Panc1 (cell line): ENCODE measurements around the gene ADAD2. TPM values are rescaled to one million over a fixed set of nuclear protein-coding genes. Genes with fewer than 3 reads are reported as not detected.

Source experiments
- ATAC-seq: fragments of 200-7000 bp; cut with Tn5 transposase; 2 replicates; pipeline ENCODE4 v1.9.1; 2020; ENCODE audit warnings: mild to moderate bottlenecking, moderate library complexity
- BruUV-seq: library from RNA; stranded (reverse); fragments of 400-500 nt; replicated peaks from 2 replicates; lab custom pipeline; 2021; lab: Mats Ljungman, UMichigan
- CTCF ChIA-PET: fragments of 300-600 bp; sonication (Branson Sonifier 250); formaldehyde crosslinking; loops from one replicate; lab custom pipeline; 2022; ENCODE audit warnings: antibody characterized with exemption; lab: Charles Lee
- POLR2A ChIA-PET: fragments of 300-600 bp; sonication (Branson Sonifier 250); formaldehyde crosslinking; loops from one replicate; lab custom pipeline; 2022; ENCODE audit warnings: antibody characterized with exemption; lab: Charles Lee
- DNase-seq: peaks from one replicate; pipeline ENCODE4 v3.0.0-alpha.2; 2010; ENCODE audit warnings: low read depth, low spot score
- H3K27ac ChIP-seq: 2 replicates; pipeline ENCODE4 v1.5.1; 2011; ENCODE audit warnings: mild to moderate bottlenecking, low read length, inconsistent platforms
- H3K27me3 ChIP-seq: fragments of 200-500 bp; sonication (Bioruptor generic); 2 replicates; pipeline ENCODE4 v1.6.0; 2014; ENCODE audit warnings: low read length, inconsistent platforms; ENCODE audit not compliant: control insufficient read depth, insufficient read depth
- H3K36me3 ChIP-seq: fragments of 200-500 bp; sonication (Bioruptor generic); 2 replicates; pipeline ENCODE4 v1.5.1; 2014; ENCODE audit warnings: inconsistent platforms, mild to moderate bottlenecking, low read length, moderate library complexity; ENCODE audit not compliant: control insufficient read depth, insufficient read depth
- H3K4me1 ChIP-seq: 2 replicates; pipeline ENCODE4 v1.5.1; 2011; ENCODE audit warnings: inconsistent platforms, mild to moderate bottlenecking, low read length, moderate library complexity; ENCODE audit not compliant: control insufficient read depth, insufficient read depth
- H3K4me3 ChIP-seq, 2 experiments: 2 replicates each; pipeline ENCODE4 v1.5.1; 2011 to 2012; ENCODE audit warnings: low read depth in 2 of 2, low read length in 2 of 2, mild to moderate bottlenecking in 2 of 2, inconsistent platforms in 1 of 2, moderate library complexity in 1 of 2
- H3K9me3 ChIP-seq: fragments of 200-500 bp; sonication (Bioruptor generic); 2 replicates; pipeline ENCODE4 v1.5.1; 2014; ENCODE audit warnings: low read depth, mild to moderate bottlenecking, inconsistent platforms, low read length, moderate library complexity; ENCODE audit not compliant: control insufficient read depth, insufficient read depth
- CTCF ChIP-seq: fragments of 450-650 bp; IDR thresholded peaks from 2 replicates; pipeline ENCODE4 v1.5.1; 2017; ENCODE audit warnings: mild to moderate bottlenecking
- POLR2AphosphoS5 ChIP-seq: IDR thresholded peaks from 2 replicates; pipeline ENCODE4 v1.6.1; 2012; ENCODE audit warnings: mild to moderate bottlenecking, low read depth, low read length, moderate library complexity
- REST ChIP-seq, 2 experiments: IDR thresholded peaks; 2 replicates each; pipeline ENCODE4 v1.6.1; 2011 to 2012; ENCODE audit warnings: low read depth in 2 of 2, control low read depth in 1 of 2, low read length in 1 of 2, mild to moderate bottlenecking in 1 of 2, moderate library complexity in 1 of 2; ENCODE audit not compliant: insufficient read depth in 1 of 2
- SIN3A ChIP-seq: IDR thresholded peaks from 2 replicates; pipeline ENCODE4 v1.6.1; 2012; ENCODE audit warnings: low read depth, mild to moderate bottlenecking, low read length, moderate library complexity, borderline replicate concordance; ENCODE audit not compliant: insufficient read depth
- TCF7L2 ChIP-seq: IDR thresholded peaks from 2 replicates; pipeline ENCODE4 v1.6.1; 2011; ENCODE audit warnings: mild to moderate bottlenecking, low read depth, low read length, inconsistent platforms
- in situ Hi-C: cut with HindIII; loops from 2 replicates; pipeline ENCODE4 v1.10.0; 2016; ENCODE audit warnings: low sequenced_read_pairs, low pct_unique_long_range_greater_than_20kb
- intact Hi-C: fragments of 100-400 bp; cut with micrococcal nuclease; formaldehyde crosslinking; loops from one replicate; pipeline ENCODE4 v1.10.0; 2022; ENCODE audit not compliant: unreplicated experiment
- total RNA-seq: library from RNA; stranded (reverse); gene quantifications from one replicate; pipeline ENCODE4 v1.2.1, GENCODE V29; 2021; ENCODE audit not compliant: unreplicated experiment

The ADAD2 gene
- total RNA-seq, 1 experiment from 2014 or later = not detected

GRCh38 chr16:84246679-84247077 is 55.7 kb downstream of the ADAD2 start:
- Histone ChIP-seq H3K9me3 (no peaks in the 10 kb centered on the region), H3K36me3 (no peaks in the 10 kb centered on the region), H3K27me3 (no peaks in the 10 kb centered on the region), H3K27ac (no peak overlapping the region), H3K4me1 (no peaks in the 10 kb centered on the region), H3K4me3 (no peak overlapping the region)
- intact Hi-C loops = no loop called here
- DNase-seq (no peak), ATAC-seq (no peak)
- ChIA-PET POLR2A (no interaction called here), CTCF (interaction anchor here (0.7 kb wide), 1 partner anchor 181 kb away, joined by 3 read pairs; no protein-coding TSS in a partner anchor)
- BruUV-seq = no TSS peak
- in situ Hi-C loops = no loop called here
- TF ChIP-seq CTCF (no peak), SIN3A (no peak), TCF7L2 (no peak), REST (IDR thresholded peaks at IDR 0.05; ENCODE audit: insufficient read depth in 1 of 2, low read depth in 2 of 2, low read length in 1 of 2) (no peak), POLR2AphosphoS5 (no peak)

Other genes with a start within 250 kb of the ADAD2 start
- gene OSGIN1, start 237.9 kb upstream of the ADAD2 start, total RNA-seq = 4.9 TPM
- 0.33 TPM for gene NECAB2, start 222.9 kb upstream of the ADAD2 start, total RNA-seq
- gene SLC38A8, start 148.4 kb upstream of the ADAD2 start, total RNA-seq = not detected
- 66.8 TPM for gene MBTPS1, start 74.2 kb upstream of the ADAD2 start, total RNA-seq
- 24.6 TPM for gene HSDL1, start 46.0 kb upstream of the ADAD2 start, total RNA-seq
- not detected for gene DNAAF1, start 45.8 kb upstream of the ADAD2 start, total RNA-seq
- gene TAF1C, start 4.1 kb upstream of the ADAD2 start, total RNA-seq = 31.9 TPM
- gene KCNG4, start 48.9 kb downstream of the ADAD2 start, total RNA-seq = not detected
- not detected for gene WFDC1, start 103.7 kb downstream of the ADAD2 start, total RNA-seq
- gene ATP2C2, start 177.4 kb downstream of the ADAD2 start, total RNA-seq = 0.67 TPM